ENCODE data around the gene THAP4. TPM values are rescaled to one million over a fixed set of nuclear protein-coding genes. Genes with fewer than 3 reads are reported as not detected.

Gene THAP4
- total RNA-seq, 1 donor from 2014 or later = 51.6 TPM

DNA sequence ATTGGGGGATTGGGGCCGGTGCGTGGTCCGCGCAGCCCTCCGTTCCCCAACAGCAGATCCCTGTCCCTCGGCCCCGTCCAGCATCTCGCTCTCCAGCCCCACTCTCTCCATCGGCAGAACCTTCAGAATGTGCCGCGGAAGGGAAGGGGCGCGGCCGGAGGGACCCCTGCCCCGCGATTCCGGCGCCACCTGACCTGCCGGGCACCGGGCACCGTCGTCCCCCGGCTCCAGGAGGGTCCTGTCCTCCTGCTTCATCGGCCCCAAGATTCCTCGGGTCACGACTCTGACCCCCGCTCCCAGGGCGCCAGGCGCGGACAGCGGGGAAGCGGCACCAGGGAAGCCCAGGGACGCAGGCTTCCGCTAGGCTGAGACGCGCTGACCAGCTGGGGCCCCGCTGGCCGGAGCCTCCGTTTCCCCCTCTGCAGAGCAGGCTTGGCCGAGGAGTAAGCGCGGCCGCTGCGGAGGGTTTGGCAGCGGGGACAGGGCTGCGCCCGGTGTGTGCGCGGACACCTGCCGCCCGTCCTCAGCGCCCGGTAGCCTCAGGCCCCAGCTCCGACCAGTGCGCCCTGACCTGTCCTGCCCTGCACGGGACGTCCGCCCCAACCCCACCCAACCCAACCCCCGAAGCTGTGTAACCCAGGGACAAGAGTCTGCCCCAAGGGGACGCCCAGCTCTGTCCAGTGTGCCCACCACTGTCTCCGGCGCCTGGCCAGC lies 95.2 kb downstream of the THAP4 start:
- no peak for DNase-seq (ENCODE audit: extremely low spot score, unreplicated experiment)
- TF ChIP-seq, protein P1, sequence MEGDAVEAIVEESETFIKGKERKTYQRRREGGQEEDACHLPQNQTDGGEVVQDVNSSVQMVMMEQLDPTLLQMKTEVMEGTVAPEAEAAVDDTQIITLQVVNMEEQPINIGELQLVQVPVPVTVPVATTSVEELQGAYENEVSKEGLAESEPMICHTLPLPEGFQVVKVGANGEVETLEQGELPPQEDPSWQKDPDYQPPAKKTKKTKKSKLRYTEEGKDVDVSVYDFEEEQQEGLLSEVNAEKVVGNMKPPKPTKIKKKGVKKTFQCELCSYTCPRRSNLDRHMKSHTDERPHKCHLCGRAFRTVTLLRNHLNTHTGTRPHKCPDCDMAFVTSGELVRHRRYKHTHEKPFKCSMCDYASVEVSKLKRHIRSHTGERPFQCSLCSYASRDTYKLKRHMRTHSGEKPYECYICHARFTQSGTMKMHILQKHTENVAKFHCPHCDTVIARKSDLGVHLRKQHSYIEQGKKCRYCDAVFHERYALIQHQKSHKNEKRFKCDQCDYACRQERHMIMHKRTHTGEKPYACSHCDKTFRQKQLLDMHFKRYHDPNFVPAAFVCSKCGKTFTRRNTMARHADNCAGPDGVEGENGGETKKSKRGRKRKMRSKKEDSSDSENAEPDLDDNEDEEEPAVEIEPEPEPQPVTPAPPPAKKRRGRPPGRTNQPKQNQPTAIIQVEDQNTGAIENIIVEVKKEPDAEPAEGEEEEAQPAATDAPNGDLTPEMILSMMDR (IDR thresholded peaks at IDR 0.05) = no peak
- Mint-ChIP-seq H3K27me3 (ENCODE audit: unreplicated experiment) (no peaks in the 10 kb centered on the region), H3K27ac (ENCODE audit: unreplicated experiment) (no peak overlapping the region), H3K4me3 (ENCODE audit: unreplicated experiment) (no peak overlapping the region), H3K4me1 (ENCODE audit: unreplicated experiment) (peaks cover 7% of the 10 kb centered on the region), H3K36me3 (ENCODE audit: unreplicated experiment) (no peaks in the 10 kb centered on the region), H3K9me3 (ENCODE audit: unreplicated experiment) (no peaks in the 10 kb centered on the region)

DNA sequence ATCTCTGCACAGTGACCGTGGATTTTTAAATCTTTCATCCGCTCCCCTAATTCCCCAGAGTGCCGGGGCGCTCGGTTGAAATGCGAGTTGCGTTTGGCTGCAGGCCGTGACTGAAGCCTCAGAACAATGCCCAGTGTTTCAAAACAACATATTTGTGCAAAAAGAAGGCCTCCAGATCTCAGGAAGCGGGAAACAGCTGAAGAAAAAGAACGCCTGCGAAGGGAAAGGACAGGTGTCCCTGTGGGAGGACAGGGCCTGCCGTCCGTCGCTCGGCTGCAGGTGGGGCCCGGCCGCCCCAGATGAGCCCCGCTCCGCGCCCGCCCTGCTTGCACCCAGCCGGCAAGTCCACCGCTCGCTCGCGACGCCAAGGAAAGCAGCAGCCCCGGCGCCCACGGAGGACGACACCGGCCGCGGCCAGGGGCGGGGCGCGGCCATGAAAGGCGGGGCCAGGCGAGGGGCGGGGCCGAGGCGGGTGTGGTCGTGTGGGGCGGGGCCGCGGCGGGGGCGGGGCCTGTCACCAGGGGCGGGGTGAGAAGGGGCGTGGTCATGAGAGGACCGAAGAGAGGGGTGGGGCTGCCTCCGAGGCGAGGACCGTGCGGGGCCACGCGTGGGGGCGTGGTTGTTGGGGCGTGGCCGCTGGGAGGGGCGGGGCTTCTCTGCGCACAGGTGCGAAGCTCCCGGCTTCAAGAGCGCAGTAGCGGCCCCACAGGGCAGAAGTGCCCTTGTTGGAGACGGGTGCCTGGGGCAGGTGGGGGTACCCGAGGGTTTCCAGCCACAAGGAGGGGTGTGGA lies 96.0 kb downstream of the THAP4 start:
- H3K27ac Mint-ChIP-seq (ENCODE audit: unreplicated experiment) = no peak overlapping the region
- no peaks in the 10 kb centered on the region for H3K27me3 Mint-ChIP-seq (ENCODE audit: unreplicated experiment)
- peak overlapping the region; percentile 24 for H3K4me3 Mint-ChIP-seq (ENCODE audit: unreplicated experiment)
- H3K4me1 Mint-ChIP-seq (ENCODE audit: unreplicated experiment) = peaks cover 12% of the 10 kb centered on the region
- no peaks in the 10 kb centered on the region for H3K36me3 Mint-ChIP-seq (ENCODE audit: unreplicated experiment)
- H3K9me3 Mint-ChIP-seq (ENCODE audit: unreplicated experiment) = no peaks in the 10 kb centered on the region
- DNase-seq (ENCODE audit: extremely low spot score, unreplicated experiment) = no peak
- TF ChIP-seq, protein P1 (IDR thresholded peaks at IDR 0.05) = no peak

DNA sequence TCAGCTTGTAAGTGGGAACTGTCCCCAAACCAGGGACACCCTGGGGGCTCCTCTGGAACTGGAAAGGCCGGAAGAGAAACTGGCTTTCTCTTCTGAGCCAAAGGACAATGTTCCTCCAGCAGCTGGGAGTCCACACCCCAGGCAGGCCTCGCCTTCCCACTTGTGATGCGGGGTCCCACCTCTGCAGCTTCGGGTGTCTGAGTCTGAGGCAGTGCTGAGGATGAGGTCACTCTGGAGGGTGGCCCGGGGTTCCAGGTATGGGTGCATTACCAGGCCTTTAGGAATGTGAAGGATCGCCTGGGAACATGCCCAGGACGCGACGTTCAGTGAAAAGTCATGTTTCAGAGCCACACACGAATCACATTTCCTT lies 96.6 kb downstream of the THAP4 start:
- Mint-ChIP-seq H3K4me1 (ENCODE audit: unreplicated experiment) (peaks cover 14% of the 10 kb centered on the region), H3K27me3 (ENCODE audit: unreplicated experiment) (no peaks in the 10 kb centered on the region), H3K27ac (ENCODE audit: unreplicated experiment) (no peak overlapping the region), H3K4me3 (ENCODE audit: unreplicated experiment) (peak overlapping the region; percentile 24), H3K9me3 (ENCODE audit: unreplicated experiment) (no peaks in the 10 kb centered on the region), H3K36me3 (ENCODE audit: unreplicated experiment) (no peaks in the 10 kb centered on the region)
- no peak for DNase-seq (ENCODE audit: extremely low spot score, unreplicated experiment)
- TF ChIP-seq, protein P1 (IDR thresholded peaks at IDR 0.05) = no peak

DNA sequence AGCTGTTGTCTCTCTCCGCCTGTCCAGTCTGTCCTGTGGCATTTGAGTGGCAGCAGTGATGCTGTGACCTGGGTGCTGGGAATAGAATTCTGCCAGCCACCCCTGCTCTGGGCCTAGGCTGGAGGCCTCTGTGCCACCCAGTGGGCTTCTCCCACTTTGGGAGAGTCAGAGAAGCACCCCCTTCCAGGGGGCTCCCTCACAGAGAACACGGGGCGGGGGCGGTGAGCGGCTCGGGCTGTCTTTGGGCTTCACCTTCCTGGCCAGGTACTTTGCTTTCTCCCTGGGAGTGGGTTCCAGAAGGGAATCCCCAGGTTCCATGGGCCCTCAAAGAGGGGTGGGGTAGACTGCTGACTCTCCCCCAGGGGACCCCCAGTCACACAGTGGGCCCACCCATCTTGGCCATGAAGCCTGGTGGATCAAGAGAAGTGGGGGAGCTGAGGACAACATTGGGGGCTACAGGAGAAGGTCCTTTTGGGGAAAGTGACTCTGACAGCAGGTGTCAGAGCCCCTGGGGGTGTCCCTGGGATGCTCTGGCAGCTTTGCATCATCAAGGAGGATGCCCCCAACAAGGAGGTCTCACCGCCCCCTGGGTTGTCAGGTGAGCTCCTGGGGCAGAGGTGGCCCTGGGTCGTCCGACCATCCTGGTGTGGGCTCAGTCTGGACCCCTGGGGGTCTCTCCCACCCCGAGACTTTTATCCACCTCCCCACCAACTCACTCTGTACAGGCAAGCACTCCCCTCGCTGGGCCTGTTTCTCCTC lies 97.2 kb downstream of the THAP4 start:
- no peak for DNase-seq (ENCODE audit: extremely low spot score, unreplicated experiment)
- TF ChIP-seq, protein P1 (IDR thresholded peaks at IDR 0.05) = no peak
- peaks cover 14% of the 10 kb centered on the region for H3K4me1 Mint-ChIP-seq (ENCODE audit: unreplicated experiment)
- no peaks in the 10 kb centered on the region for H3K27me3 Mint-ChIP-seq (ENCODE audit: unreplicated experiment)
- no peak overlapping the region for H3K27ac Mint-ChIP-seq (ENCODE audit: unreplicated experiment)
- no peaks in the 10 kb centered on the region for H3K36me3 Mint-ChIP-seq (ENCODE audit: unreplicated experiment)
- H3K4me3 Mint-ChIP-seq (ENCODE audit: unreplicated experiment) = no peak overlapping the region
- no peaks in the 10 kb centered on the region for H3K9me3 Mint-ChIP-seq (ENCODE audit: unreplicated experiment)
